WTC11 (cell line): ENCODE data around the gene PCGF3. TPM values are rescaled to one million over a fixed set of nuclear protein-coding genes. Genes with fewer than 3 reads are reported as not detected.

Source experiments
- ATAC-seq: fragments of 200-7000 bp; cut with Tn5 transposase; 2 replicates; pipeline ENCODE4 v1.10.0; 2021; ENCODE audit warnings: mild to moderate bottlenecking, moderate library complexity
- CTCF ChIA-PET: fragments of 300-600 bp; sonication (Branson Sonifier 250); formaldehyde crosslinking; loops from one replicate; lab custom pipeline; 2021; ENCODE audit warnings: antibody characterized with exemption; lab: Charles Lee
- POLR2A ChIA-PET: fragments of 350-600 bp; sonication (Branson Sonifier 250); formaldehyde crosslinking; loops from one replicate; lab custom pipeline; 2021; ENCODE audit warnings: antibody characterized with exemption; lab: Charles Lee
- DNase-seq: peaks from one replicate; pipeline ENCODE4 v3.0.0; 2021; ENCODE audit warnings: low spot score
- H3K27ac Mint-ChIP-seq: 2 replicates; pipeline ENCODE4 v1.8.0; 2021; ENCODE audit warnings: mixed read lengths
- H3K27me3 Mint-ChIP-seq: 2 replicates; pipeline ENCODE4 v1.8.0; 2021; ENCODE audit warnings: low read depth, mild to moderate bottlenecking, moderate library complexity, mixed read lengths
- H3K36me3 Mint-ChIP-seq: 2 replicates; pipeline ENCODE4 v1.8.0; 2021; ENCODE audit warnings: mixed read lengths
- H3K4me1 Mint-ChIP-seq: 2 replicates; pipeline ENCODE4 v1.8.0; 2022; ENCODE audit warnings: mixed read lengths
- H3K4me3 Mint-ChIP-seq: 2 replicates; pipeline ENCODE4 v1.8.0; 2021; ENCODE audit warnings: mild to moderate bottlenecking, moderate library complexity, mixed read lengths
- H3K9me3 Mint-ChIP-seq: 2 replicates; pipeline ENCODE4 v1.8.0; 2021; ENCODE audit warnings: mixed read lengths
- CDX4 ChIP-seq: fragments of 250-450 bp; sonication (Bioruptor Pico); IDR thresholded peaks from 2 replicates; pipeline ENCODE4 v1.9.0; 2021; ENCODE audit warnings: moderate library complexity, mild to moderate bottlenecking, inconsistent platforms, borderline replicate concordance
- CREB1 ChIP-seq: sonication (generic); formaldehyde crosslinking; IDR thresholded peaks from 2 replicates; pipeline ENCODE4 v1.8.0; 2023; ENCODE audit warnings: mild to moderate bottlenecking, missing genetic modification reagents
- FOXK1 ChIP-seq: sonication (generic); formaldehyde crosslinking; IDR thresholded peaks from 2 replicates; pipeline ENCODE4 v1.8.0; 2022; ENCODE audit warnings: mild to moderate bottlenecking, moderate library complexity, missing genetic modification reagents
- GABPB1 ChIP-seq: sonication (generic); formaldehyde crosslinking; IDR thresholded peaks from 2 replicates; pipeline ENCODE4 v1.8.1; 2023; ENCODE audit warnings: mild to moderate bottlenecking, missing genetic modification reagents
- GRHL2 ChIP-seq: fragments of 250-450 bp; sonication (Bioruptor Pico); IDR thresholded peaks from 2 replicates; pipeline ENCODE4 v1.8.0; 2022; ENCODE audit warnings: mild to moderate bottlenecking, moderate library complexity; ENCODE audit not compliant: insufficient replicate concordance, severe bottlenecking
- HMGXB4 ChIP-seq: sonication (generic); formaldehyde crosslinking; IDR thresholded peaks from 2 replicates; pipeline ENCODE4 v1.8.1; 2023; ENCODE audit warnings: mild to moderate bottlenecking, moderate library complexity, missing genetic modification reagents
- IRF2 ChIP-seq: sonication (generic); formaldehyde crosslinking; IDR thresholded peaks from 2 replicates; pipeline ENCODE4 v1.8.0; 2022; ENCODE audit warnings: low read depth, missing genetic modification reagents, borderline replicate concordance
- JAZF1 ChIP-seq: fragments of 250-450 bp; sonication (Bioruptor Pico); IDR thresholded peaks from 2 replicates; pipeline ENCODE4 v1.9.0; 2021; ENCODE audit warnings: moderate library complexity, mild to moderate bottlenecking, inconsistent platforms
- KAT7 ChIP-seq: sonication (generic); formaldehyde crosslinking; IDR thresholded peaks from 2 replicates; pipeline ENCODE4 v1.8.1; 2023; ENCODE audit warnings: missing genetic modification reagents, mild to moderate bottlenecking, borderline replicate concordance
- NR2C2 ChIP-seq: sonication (generic); formaldehyde crosslinking; IDR thresholded peaks from 2 replicates; pipeline ENCODE4 v1.8.0; 2022; ENCODE audit warnings: mild to moderate bottlenecking, missing genetic modification reagents
- TCF7 ChIP-seq: sonication (generic); formaldehyde crosslinking; IDR thresholded peaks from 2 replicates; pipeline ENCODE4 v1.8.0; 2022; ENCODE audit warnings: mild to moderate bottlenecking, low read depth, missing genetic modification reagents, moderate library complexity
- ZNF219 ChIP-seq: sonication (generic); formaldehyde crosslinking; IDR thresholded peaks from 2 replicates; pipeline ENCODE4 v1.8.0; 2023; ENCODE audit warnings: missing genetic modification reagents, mild to moderate bottlenecking, borderline replicate concordance
- ZNF423 ChIP-seq: fragments of 250-450 bp; sonication (Bioruptor Pico); IDR thresholded peaks from 2 replicates; pipeline ENCODE4 v2.1.2; 2022; ENCODE audit warnings: mild to moderate bottlenecking, moderate library complexity
- total RNA-seq: library from RNA; stranded (reverse); gene quantifications from 3 replicates; pipeline ENCODE4 v1.2.3, GENCODE V29; 2021
- TF ChIP-seq, protein P1 (sequence below): sonication (generic); formaldehyde crosslinking; IDR thresholded peaks from 2 replicates; pipeline ENCODE4 v1.8.1; 2023; ENCODE audit warnings: mild to moderate bottlenecking, missing genetic modification reagents
- TF ChIP-seq, protein P2 (sequence below): fragments of 200-600 bp; IDR thresholded peaks from 2 replicates; pipeline ENCODE4 v1.8.0; 2022; ENCODE audit warnings: antibody characterized with exemption
- TF ChIP-seq, protein P3 (sequence below): sonication (generic); formaldehyde crosslinking; conservative IDR thresholded peaks from 2 replicates; pipeline ENCODE4 v1.8.1; 2022; ENCODE audit warnings: mild to moderate bottlenecking, missing genetic modification reagents
- TF ChIP-seq, protein P4 (sequence below): sonication (generic); formaldehyde crosslinking; IDR thresholded peaks from 2 replicates; pipeline ENCODE4 v1.8.0; 2022; ENCODE audit warnings: mild to moderate bottlenecking, missing genetic modification reagents
- TF ChIP-seq, protein P5 (sequence below): sonication (generic); formaldehyde crosslinking; IDR thresholded peaks from 2 replicates; pipeline ENCODE4 v1.8.0; 2022; ENCODE audit warnings: missing genetic modification reagents

The PCGF3 gene
- total RNA-seq, 1 experiment from 2014 or later: 65.7 TPM

DNA sequence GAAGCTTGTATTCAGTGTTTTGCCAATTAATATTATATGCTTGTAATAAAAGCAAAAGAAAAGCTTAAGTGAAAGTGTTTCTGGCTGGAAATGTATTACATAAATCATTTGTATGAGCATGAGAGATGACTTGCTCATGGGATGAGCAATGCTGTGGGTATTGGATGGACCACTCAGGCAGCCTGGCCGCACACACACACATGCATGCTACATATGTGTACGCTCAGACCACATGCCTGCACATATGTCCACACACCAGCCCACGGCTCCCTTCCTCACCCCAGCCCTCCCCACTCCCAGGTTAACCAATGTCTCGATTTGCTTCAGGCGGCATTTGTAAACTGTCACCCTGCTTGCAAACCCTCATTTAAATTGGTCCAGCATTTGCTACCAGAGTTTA, 64.4 kb downstream of the PCGF3 start:
- POLR2A ChIA-PET: no interaction called here
- Mint-ChIP-seq H3K27me3 (no peaks in the 10 kb centered on the region), H3K4me3 (no peak overlapping the region), H3K9me3 (peaks cover 8% of the 10 kb centered on the region), H3K4me1 (peaks cover 33% of the 10 kb centered on the region), H3K27ac (no peak overlapping the region)
- CTCF ChIA-PET: interaction anchor here (1.0 kb wide), 1 partner anchor 86 kb away, joined by 3 read pairs; no protein-coding TSS in a partner anchor
- DNase-seq: no peak
- TF ChIP-seq CDX4 (CRISPR knock-in tag) (no peak), IRF2 (CRISPR knock-in tag) (no peak), HMGXB4 (CRISPR knock-in tag) (no peak), ZNF219 (CRISPR knock-in tag) (no peak), ZNF423 (CRISPR knock-in tag) (no peak), NR2C2 (no peak), GABPB1 (no peak), CREB1 (CRISPR knock-in tag) (no peak)
- TF ChIP-seq, protein P1, sequence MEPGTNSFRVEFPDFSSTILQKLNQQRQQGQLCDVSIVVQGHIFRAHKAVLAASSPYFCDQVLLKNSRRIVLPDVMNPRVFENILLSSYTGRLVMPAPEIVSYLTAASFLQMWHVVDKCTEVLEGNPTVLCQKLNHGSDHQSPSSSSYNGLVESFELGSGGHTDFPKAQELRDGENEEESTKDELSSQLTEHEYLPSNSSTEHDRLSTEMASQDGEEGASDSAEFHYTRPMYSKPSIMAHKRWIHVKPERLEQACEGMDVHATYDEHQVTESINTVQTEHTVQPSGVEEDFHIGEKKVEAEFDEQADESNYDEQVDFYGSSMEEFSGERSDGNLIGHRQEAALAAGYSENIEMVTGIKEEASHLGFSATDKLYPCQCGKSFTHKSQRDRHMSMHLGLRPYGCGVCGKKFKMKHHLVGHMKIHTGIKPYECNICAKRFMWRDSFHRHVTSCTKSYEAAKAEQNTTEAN: no peak
- TF ChIP-seq, protein P2, sequence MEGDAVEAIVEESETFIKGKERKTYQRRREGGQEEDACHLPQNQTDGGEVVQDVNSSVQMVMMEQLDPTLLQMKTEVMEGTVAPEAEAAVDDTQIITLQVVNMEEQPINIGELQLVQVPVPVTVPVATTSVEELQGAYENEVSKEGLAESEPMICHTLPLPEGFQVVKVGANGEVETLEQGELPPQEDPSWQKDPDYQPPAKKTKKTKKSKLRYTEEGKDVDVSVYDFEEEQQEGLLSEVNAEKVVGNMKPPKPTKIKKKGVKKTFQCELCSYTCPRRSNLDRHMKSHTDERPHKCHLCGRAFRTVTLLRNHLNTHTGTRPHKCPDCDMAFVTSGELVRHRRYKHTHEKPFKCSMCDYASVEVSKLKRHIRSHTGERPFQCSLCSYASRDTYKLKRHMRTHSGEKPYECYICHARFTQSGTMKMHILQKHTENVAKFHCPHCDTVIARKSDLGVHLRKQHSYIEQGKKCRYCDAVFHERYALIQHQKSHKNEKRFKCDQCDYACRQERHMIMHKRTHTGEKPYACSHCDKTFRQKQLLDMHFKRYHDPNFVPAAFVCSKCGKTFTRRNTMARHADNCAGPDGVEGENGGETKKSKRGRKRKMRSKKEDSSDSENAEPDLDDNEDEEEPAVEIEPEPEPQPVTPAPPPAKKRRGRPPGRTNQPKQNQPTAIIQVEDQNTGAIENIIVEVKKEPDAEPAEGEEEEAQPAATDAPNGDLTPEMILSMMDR: no peak
- TF ChIP-seq, protein P3, sequence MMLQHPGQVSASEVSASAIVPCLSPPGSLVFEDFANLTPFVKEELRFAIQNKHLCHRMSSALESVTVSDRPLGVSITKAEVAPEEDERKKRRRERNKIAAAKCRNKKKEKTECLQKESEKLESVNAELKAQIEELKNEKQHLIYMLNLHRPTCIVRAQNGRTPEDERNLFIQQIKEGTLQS (CRISPR knock-in tag): no peak
- TF ChIP-seq, all 79 proteins: peak for 0
- ATAC-seq: no peak
- H3K36me3 Mint-ChIP-seq: peaks cover 55% of the 10 kb centered on the region

GRCh38 chr4:771464-771863, 65.8 kb downstream of the PCGF3 start:
- CTCF ChIA-PET: no interaction called here
- POLR2A ChIA-PET: no interaction called here
- TF ChIP-seq JAZF1 (no peak), TCF7 (CRISPR knock-in tag) (no peak), CREB1 (CRISPR knock-in tag) (no peak), KAT7 (CRISPR knock-in tag) (no peak), FOXK1 (no peak), GRHL2 (CRISPR knock-in tag) (no peak)
- TF ChIP-seq, protein P4, sequence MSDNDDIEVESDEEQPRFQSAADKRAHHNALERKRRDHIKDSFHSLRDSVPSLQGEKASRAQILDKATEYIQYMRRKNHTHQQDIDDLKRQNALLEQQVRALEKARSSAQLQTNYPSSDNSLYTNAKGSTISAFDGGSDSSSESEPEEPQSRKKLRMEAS (CRISPR knock-in tag): no peak
- TF ChIP-seq, protein P5, sequence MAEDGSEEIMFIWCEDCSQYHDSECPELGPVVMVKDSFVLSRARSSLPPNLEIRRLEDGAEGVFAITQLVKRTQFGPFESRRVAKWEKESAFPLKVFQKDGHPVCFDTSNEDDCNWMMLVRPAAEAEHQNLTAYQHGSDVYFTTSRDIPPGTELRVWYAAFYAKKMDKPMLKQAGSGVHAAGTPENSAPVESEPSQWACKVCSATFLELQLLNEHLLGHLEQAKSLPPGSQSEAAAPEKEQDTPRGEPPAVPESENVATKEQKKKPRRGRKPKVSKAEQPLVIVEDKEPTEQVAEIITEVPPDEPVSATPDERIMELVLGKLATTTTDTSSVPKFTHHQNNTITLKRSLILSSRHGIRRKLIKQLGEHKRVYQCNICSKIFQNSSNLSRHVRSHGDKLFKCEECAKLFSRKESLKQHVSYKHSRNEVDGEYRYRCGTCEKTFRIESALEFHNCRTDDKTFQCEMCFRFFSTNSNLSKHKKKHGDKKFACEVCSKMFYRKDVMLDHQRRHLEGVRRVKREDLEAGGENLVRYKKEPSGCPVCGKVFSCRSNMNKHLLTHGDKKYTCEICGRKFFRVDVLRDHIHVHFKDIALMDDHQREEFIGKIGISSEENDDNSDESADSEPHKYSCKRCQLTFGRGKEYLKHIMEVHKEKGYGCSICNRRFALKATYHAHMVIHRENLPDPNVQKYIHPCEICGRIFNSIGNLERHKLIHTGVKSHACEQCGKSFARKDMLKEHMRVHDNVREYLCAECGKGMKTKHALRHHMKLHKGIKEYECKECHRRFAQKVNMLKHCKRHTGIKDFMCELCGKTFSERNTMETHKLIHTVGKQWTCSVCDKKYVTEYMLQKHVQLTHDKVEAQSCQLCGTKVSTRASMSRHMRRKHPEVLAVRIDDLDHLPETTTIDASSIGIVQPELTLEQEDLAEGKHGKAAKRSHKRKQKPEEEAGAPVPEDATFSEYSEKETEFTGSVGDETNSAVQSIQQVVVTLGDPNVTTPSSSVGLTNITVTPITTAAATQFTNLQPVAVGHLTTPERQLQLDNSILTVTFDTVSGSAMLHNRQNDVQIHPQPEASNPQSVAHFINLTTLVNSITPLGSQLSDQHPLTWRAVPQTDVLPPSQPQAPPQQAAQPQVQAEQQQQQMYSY (CRISPR knock-in tag): no peak
- H3K4me1 Mint-ChIP-seq: peaks cover 33% of the 10 kb centered on the region
- H3K4me3 Mint-ChIP-seq: no peak overlapping the region
- no peaks in the 10 kb centered on the region for H3K27me3 Mint-ChIP-seq
- ATAC-seq: no peak
- DNase-seq: no peak
- peaks cover 12% of the 10 kb centered on the region for H3K9me3 Mint-ChIP-seq
- H3K27ac Mint-ChIP-seq: no peak overlapping the region
- H3K36me3 Mint-ChIP-seq: peaks cover 55% of the 10 kb centered on the region
